Neuron (in vitro differentiated cells): Measurements from ENCODE around the gene GPR27.

ENCODE experiments used
- H2AFZ ChIP-seq: one replicate; pipeline ENCODE4 v1.6.1; 2013; ENCODE audit warnings: low read depth, mild to moderate bottlenecking, inconsistent platforms, low read length, moderate library complexity
- H3K27me3 ChIP-seq: one replicate; pipeline ENCODE4 v1.6.1; 2013; ENCODE audit warnings: low read length; ENCODE audit not compliant: insufficient read depth
- H3K36me3 ChIP-seq: one replicate; pipeline ENCODE4 v1.6.1; 2013; ENCODE audit warnings: low read length; ENCODE audit not compliant: insufficient read depth
- H3K4me1 ChIP-seq: one replicate; pipeline ENCODE4 v1.6.1; 2013; ENCODE audit warnings: low read length; ENCODE audit not compliant: insufficient read depth
- H3K4me3 ChIP-seq: 2 replicates; pipeline ENCODE4 v1.5.1; 2013; ENCODE audit warnings: mild to moderate bottlenecking, low read length, moderate library complexity
- H3K9me3 ChIP-seq: one replicate; pipeline ENCODE4 v1.6.1; 2013; ENCODE audit warnings: low read length

GPR27 gene

DNA sequence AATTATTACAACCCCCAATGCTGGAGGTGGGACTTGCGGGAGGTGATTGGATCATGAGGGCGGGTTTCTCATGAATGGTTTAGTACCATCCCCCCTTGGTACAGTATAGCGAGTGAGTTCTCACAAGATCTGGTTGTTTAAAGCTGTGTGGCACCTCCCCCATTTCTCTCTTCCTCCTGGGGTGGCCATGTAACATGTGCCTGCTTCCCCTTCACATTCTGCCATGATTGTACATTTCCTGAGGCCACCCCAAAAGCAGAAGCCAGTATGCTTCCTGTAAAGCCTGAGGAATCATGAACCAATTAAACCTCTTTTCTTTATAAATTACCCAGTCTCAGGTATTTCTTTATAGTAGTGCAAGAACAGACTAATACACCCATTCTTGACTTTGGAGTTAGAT is 51.5 kb downstream of the GPR27 start:
- Histone ChIP-seq H2AFZ (no peak overlapping the region), H3K9me3 (no peaks in the 10 kb centered on the region), H3K4me3 (no peak overlapping the region), H3K4me1 (no peaks in the 10 kb centered on the region), H3K27me3 (peaks cover 2% of the 10 kb centered on the region), H3K36me3 (no peaks in the 10 kb centered on the region)

DNA sequence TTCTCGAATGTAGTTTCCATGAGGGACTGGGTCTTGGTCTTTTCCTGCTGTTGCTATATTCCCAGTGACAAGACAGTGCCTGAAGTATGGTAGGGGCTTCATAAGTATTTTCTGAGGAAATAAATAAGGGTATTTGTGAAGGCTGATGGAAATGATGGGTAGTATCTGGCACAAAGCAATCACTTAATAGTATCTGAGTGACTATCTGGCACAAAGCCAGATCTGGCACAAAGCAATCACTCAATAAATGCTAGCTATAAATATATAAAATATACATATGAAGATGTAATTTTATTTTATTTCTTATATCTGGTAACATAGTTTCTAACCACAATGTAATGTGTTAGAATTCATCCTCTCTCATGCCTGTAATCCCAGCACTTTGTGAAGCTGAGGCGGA is 52.0 kb downstream of the GPR27 start:
- Histone ChIP-seq H2AFZ (no peak overlapping the region), H3K9me3 (no peaks in the 10 kb centered on the region), H3K36me3 (no peaks in the 10 kb centered on the region), H3K4me1 (no peaks in the 10 kb centered on the region), H3K27me3 (peaks cover 2% of the 10 kb centered on the region), H3K4me3 (no peak overlapping the region)
